Stimulated activated CD8-positive, alpha-beta memory T cell treated with anti-CD3 and anti-CD28 coated beads, Interleukin-15, amount 100 ng/mL, for 1 hour (primary cell): ENCODE data around the gene B9D2.
"Not testable (repeated sequence)": the region's sequence is repeated elsewhere in the genome, so short reads cannot be mapped to it uniquely, and the experiment has no call there.

Experiments
- DNase-seq: peaks from one replicate; pipeline ENCODE4 v3.0.0-alpha.2; 2020; ENCODE audit warnings: low read depth

The B9D2 gene

DNA sequence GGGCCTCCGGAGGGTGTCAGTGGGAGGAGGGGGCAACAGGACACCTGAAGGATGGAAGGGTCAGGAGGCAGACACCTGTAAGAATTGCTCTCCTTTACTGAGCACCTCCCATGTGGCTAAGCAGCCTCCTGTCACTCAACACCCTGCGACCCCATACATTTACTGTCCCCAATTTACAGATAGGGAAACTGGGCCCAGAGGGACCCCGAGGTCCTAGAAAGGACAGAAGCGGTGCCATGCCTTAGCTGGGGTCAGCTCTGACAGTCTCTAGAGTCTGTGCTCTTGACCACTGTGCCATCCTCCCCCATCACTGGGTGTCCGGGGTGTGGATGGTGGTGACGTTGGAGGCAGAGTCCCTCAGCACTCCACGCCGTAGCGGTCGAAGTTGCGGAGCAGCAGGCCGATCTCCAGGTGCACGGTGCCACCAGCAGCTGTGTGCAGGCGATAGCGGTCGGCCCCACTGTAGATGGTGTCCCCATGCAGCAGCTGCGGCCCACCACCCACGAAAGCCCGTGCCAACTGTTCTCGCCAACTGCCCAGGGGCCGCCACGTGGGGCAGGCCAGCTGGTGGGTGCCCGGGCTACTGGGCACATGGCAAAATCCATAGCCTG is 9.5 kb downstream of the B9D2 start:
- no peak for DNase-seq

DNA sequence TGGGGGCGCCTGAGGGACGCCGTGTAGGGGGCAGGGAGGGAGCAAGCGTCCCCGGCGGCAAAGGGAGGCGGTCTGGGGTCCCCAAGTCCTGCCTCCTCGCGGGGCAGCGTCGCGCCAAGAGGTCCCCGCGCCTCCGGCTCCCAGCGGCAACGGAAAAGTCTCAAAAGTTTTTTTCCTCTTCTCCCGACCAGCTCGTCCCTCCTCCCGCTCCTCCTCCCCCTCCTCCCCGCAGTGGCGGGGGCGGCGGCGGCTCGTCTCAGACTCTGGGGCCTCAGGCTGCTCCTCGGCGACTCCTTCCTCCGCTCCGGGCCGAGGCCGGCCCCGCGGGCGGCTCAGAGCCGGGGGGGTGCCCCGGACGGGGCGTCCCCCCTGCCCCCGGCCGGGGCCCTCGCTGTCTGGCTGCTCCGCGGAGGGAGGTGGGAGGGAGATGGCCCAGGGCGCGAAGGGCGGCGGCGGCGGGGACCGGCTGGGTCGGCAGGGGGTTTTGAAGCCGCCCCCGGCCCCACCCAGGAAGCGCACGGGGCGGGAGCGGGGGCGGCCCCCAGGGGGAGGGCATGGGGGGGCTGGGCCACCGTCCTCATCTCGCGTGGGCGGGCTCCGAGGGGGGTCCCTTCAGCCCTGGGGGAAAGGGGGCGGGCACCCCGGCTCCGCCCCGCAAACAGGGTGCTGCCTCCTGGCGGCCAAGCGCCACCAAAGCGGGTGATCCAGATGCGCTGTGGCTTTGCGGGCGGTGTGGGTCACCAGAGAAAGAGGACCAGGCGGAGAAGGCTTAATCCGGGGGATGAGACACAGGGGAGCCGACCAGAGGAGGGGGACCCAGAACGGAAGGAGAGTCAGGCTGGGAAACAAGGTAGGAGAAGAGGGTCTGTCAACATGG is 10.2 kb downstream of the B9D2 start, which contains the start of gene TGFB1:
Gene TGFB1, minus strand, starts transcription at position 457 of the 877 bp plus-strand sequence. CDS start 878 bp downstream, outside the sequence.
- peak; percentile 83 for DNase-seq

DNA sequence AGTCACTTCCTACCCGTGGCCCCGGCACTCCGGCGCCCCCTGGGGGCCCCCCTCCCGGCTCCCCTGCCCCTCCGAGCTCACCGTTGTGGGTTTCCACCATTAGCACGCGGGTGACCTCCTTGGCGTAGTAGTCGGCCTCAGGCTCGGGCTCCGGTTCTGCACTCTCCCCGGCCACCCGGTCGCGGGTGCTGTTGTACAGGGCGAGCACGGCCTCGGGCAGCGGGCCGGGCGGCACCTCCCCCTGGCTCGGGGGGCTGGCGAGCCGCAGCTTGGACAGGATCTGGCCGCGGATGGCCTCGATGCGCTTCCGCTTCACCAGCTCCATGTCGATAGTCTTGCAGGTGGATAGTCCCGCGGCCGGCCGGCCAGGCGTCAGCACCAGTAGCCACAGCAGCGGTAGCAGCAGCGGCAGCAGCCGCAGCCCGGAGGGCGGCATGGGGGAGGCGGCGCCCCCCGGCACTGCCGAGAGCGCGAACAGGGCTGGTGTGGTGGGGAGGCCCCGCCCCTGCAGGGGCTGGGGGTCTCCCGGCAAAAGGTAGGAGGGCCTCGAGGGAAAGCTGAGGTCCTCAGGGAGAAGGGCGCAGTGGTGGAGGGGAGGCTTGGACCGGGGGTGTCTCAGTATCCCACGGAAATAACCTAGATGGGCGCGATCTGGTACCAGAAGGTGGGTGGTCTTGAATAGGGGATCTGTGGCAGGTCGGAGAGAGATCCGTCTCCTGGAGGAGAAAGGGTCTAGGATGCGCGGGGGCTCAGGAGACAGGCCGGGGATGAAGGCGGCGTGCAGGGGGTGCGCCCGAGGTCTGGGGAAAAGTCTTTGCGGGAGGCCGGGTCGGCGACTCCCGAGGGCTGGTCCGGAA is 11.1 kb downstream of the B9D2 start:
- peak; percentile 60 for DNase-seq

DNA sequence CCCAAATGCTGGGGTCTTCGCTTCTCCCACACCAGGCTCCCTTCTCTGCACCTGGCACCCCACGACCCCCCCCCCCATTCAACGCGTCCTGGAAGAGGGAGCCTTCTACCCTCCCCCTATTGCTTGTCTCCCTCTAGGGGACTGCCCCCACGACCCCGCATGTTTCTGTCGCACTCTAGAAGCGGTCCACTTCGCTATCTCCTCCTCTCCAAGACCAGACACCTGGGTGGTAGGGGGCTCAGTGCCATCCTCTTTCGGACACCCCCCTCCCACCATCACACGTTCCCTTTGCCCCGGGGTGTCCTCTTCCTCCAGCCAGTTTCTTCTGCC is 11.7 kb downstream of the B9D2 start:
- no peak for DNase-seq

DNA sequence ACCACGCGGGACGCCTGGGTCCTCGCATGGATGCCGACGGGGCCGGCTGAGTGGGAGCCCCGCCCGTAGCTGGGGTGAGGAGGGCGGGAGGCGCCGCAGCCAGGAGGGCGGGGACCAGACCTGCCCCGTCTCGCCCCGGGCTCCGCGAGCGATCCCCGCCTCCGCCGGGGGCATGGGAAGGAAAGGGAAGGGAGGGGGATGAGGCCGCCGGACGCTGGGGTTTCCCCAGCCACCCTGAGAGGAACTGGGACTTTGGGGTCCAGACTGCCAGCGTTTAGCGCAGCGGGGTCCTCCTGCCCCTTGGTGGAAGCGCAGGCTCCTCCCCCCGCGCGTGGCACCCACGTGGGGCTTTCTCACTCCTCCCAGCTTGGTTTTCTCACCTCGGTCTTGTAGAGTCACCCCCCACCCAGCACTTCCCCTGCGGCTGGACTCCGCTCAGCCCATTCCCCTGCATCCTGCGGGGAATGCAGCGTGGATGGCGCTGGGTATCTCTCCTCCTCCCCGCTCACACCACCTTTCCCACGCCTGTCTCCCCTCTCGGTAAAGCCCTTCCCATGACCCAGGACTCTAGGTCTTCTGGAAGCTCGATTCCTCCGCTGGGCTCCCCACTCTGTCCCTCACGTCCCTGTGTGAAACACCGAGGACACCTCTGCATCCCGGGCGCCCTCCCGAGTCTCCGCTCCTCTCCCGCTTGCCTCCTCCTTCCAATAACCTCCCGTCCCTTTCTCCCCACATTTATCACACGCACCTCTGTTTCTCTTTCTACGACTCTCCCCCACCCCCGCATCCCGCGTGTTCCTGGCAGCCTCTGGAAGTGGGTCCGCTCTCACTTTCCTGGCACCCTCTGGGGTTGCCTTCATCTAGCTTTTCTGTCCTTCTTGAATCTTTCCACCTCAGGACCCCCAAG is 12.4 kb downstream of the B9D2 start:
- peak; percentile 67 for DNase-seq

DNA sequence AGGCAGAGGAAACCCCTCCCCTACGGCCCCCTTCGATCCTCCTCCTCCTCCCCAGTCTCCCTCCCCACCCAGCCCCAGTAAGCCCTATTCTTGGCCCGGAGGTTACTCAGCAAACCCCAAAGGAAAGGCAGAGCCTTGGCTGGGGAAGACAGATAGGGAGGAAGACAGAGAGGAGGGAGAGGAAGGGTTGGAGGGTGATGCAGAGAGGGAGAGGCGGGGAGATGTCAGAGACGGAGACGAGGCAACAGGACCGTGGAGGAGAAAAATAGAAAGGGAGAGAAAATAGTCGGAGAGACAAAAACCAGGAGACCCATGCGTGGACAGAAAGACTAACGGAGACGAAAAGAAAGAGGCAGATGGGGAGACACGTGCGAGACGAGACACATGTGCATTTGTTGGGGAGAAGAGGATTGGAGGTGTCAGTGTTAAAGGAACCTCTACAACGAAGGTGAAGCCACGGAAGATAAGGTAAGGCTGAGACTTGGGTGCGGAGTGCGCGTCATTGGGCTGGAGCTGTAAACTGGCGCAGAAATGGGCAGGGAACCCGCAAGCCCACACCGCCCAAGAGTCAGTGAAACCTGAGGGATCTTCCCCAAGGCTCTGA is 13.1 kb downstream of the B9D2 start:
- no peak for DNase-seq

DNA sequence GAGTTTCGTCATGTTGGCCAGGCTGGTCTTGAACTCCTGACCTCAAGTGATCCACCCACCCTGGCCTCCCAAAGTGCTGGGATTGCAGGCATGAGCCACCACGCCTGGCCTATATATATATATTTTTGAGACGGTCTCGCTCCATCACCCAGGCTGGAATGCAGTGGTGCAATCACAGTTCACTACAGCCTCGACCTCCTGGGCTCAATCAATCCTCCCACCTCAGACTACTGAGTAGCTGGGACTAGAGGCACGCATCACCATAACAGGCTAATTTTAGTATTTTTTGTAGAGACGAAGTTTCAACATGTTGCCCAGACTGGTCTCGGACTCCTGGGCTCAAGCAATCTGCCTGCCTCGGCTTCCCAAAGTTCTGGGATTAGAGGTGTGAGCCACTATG is 17.0 kb downstream of the B9D2 start:
- DNase-seq, result not testable (repeated sequence)

DNA sequence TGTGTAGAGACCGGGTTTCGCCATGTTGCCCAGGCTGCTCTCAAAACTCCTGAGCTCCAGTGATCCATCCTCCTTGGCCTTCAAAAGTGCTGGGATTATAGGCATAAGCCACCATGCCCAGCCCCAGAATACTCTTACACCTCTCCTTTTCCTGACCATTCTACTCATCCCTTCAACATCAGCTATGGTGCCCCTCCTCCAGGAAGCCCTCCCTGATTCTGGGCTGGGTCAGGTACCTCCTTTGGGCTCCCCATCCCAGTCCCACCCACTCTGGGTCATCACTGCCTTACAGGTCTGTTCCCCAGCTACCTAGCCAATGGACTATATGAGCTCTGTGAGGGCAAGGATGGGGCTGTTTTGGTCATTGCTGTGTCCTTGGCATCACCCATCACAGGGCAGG is 19.8 kb downstream of the B9D2 start:
- DNase-seq, result no peak

DNA sequence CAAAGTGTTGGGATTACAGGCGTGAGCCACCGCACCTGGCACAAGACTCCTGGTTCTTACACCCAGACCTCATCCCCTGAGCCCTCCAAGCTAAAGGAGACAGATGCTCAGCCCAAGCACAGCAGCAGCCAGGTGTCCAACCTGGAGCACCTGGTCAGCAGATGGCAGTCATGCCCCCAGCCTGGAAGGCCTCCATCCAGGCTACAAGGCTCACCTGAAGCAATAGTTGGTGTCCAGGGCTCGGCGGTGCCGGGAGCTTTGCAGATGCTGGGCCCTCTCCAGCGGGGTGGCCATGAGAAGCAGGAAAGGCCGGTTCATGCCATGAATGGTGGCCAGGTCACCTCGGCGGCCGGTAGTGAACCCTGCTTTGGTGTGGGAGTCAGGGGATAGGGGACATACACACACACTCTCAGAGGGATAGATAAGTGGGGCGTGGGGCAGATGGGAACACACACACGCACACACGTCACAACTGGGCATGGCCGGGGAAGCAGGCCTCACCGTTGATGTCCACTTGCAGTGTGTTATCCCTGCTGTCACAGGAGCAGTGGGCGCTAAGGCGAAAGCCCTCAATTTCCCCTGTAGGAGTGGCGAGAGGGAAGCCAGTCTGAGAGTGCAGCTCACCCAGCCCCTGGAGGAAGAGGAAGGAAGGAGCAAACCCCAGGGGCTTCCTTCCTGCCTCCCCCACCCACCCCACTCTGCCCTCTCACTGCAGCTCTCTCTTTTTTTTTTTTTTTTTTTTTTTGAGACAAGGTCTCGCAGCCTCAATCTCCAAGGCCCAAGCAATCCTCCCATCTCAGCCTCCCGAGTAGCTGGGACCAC is 22.1 kb downstream of the B9D2 start:
- DNase-seq, result no peak

DNA sequence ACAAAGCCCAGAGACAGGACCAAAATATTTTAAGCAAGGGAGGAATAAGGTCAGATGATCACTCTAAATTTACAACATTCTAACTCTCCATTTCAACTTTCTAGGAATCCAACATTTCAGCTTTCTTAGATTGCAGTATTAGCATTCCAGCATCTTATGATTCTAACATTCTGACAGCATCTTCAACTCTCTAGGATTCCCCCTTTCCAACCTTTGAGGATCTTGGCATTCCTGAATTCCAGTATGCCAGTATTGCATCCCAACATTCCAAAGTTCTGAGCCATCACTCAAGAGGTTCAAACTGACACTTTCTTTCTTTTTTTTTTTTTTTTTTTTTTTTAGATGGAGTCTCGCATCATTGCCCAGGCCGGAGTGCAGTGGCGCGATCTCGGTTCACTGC is 24.0 kb downstream of the B9D2 start:
- no peak for DNase-seq

DNA sequence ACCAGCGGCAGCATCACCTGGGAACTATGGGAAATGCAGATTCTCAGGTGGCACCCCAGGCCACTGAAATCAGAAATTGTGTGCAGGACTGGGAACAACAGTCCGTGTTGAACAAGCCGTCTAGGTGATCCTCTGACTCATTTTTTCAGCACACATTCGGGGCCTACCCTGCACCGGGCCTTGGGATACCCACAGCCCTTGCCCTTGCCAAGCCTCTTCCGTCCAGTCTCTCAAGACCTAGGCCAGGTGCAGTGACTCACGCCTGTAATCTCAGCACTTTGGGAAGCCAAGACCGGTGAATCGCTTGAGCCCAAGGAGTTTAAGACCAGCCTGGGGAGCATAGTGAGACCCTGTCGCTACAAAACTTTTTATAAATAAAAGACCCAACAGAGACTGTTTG is 28.5 kb downstream of the B9D2 start:
- DNase-seq, result no peak

DNA sequence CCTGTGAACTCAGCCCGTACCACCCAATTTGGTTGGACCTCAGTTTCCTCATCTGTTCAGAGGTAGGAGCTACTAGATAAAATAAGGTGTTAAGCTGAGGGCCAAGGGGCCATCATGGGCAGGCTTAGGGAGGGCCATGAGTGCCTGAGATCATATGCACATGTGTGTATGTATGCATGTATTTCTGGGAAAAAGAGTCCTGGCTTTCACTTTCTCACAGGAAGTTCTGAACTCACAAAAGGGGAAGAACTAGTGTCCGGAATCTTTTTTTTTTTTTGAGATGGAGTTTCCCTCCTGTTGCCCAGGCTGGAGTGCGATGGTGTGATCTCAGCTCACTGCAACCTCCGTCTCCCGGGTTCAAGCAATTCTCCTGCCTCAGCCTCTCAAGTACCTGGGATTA is 29.2 kb downstream of the B9D2 start:
- DNase-seq, result no peak

DNA sequence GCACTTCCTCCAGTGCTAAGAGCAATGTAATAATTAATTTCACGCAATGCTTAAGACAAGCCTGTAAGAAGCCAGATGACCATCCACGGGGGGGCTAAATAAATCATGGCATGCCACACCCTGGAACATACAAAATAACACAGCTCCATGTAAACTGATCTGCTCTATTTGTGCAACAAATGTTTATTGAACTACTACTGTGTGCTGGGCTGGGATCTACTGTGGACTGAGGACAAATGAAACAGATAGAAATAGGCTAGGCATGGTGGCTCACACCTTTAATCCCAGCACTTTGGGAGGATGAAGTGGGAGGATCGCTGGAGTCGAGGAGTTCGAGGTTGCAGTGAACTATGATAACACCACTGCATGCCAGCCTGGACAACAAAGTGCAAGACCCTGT is 31.5 kb downstream of the B9D2 start:
- no peak for DNase-seq

DNA sequence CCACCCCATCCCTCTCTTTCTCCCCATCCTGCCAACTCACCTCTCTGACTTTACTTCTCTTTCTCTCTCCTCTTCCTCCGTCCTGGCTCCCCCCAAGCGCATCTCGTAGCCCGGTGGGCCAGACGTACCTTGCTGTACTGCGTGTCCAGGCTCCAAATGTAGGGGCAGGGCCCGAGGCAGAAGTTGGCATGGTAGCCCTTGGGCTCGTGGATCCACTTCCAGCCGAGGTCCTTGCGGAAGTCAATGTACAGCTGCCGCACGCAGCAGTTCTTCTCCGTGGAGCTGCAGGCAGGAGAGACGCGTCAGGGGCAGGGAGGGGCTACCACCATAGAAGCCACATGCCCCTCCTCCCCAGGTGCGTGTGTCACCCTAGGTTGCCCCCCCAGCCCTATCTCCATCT is 31.9 kb downstream of the B9D2 start:
- no peak for DNase-seq

DNA sequence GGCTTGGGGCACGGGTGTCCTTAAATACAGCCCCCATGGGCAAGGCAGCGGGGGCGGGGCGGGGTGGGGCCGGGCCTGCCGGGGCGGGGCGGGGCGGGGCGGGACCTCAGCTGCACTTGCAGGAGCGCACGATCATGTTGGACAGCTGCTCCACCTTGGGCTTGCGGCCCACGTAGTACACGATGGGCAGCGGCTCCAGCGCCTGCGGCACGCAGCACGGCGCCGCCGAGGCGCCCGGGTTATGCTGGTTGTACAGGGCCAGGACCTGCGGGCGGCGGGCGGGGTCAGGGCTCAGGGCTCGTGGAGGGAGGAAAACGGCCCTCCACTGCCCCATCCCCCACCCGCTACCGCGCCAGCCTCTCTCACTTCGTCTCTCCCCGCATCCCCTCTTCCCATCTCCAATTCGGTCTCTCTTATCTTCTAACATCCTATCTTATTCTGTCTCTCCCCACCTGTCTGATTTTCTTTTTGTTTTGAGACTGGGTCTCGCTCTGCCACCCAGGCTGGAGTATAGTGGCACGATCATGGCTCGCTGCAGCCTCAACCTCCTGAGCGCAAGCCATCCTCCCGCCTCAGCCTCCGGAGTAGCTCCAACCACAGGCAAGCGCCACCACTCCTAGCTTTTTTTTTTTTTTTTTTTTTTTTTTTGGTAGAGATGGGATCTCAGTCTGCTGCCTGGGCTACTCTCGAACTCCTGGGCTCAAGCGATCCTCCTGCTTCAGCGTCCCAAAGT is 32.8 kb downstream of the B9D2 start:
- no peak for DNase-seq

DNA sequence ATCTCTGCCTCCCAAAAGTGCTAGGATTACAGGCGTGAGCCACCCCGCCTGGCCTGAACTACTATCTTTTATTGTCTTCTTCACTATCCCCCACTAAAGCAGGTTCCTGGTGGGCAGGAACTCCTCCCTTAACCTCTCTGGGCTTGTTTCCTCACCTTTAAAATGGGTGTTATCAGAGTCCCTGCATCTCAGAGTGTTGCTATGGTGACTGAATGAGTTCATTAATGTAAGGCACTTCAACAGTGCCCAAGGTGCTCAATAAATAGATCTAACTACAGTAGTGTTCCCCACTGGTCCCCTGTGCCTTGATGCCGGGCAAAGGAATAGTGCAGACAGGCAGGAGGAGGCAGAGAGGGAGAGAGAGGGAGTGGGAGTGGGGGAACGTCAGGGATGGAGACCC is 33.5 kb downstream of the B9D2 start:
- no peak for DNase-seq

DNA sequence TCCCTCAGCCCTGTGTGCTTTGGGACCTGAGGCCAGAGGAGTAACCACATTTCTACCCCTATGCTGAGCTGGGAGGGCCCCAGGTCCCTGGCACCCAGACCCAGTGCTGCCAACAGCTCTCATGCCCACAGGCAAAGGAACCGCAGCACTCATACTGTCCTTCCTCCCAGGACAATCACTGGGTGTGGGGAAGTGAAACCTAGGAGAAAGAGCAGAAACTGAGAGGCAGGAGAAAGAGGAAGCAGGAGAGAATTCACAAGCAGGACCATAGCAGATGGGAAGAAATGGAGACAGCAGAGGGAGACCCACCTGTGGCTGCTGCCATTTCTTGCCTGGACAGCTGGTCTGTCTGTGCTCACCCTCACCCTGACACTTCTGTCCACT is 35.1 kb downstream of the B9D2 start:
- DNase-seq, result no peak

DNA sequence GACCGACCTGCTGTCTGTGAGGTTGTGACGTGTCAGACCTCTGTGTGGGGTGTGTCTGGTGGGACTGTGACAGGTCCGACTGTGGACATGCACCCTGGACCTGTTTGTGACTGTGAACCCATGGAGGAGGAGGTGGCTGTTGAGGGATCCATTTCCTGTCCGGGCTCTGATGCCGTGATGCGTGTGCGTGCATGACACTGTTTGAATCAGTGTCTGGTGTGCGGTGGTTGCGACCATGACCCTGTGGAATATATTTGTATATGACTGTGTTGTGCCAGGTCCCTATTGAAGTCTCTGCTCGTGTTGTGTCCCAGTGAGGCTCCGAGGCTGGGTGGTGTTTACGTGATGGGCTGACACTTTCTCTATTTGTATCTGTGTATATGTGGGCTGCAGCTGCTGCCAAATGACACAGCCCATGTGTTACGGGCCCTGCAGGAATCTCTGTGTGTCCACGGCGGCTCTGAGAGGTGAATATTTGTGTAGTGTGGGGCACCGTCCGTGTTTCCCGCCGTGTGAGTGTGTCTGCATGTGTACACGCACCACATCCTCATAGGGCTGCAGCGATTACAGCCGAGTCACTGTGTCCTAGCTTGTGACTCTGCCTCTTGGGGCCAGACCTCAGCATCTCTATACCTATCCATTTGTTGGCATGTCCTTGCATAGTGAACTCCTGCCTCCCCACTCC is 35.6 kb downstream of the B9D2 start:
- DNase-seq, result no peak

DNA sequence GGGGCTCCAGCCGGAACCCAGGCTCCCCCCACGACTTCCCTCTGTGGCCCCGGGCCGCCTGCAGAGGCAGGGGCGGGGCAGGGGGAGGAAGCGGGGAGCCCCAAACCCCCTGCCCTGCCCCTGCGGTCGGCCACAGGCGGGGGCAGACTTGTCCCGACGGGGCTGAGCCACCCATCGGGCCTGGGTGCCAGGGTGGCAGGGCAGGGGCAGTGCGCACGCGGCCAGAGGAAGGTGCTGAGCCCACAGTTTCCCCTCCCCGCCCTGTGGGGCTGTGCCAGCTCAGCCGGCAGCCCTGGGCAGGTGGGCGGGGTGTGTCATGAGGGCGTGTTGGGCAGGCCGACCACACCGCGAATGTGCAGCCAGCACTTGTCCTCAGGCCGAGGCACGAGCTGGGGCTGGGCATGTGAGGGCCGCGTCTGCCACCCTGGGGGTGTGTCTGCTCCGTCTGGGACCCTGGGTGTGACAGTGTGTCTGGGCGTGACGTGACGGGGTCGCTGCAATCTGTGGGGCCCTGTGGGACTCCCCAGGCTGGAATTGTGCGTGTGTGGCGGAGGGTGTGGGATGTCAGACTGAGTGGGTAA is 36.3 kb downstream of the B9D2 start:
- peak; percentile 58 for DNase-seq
